Measurements from ENCODE around the gene BTBD16. TPM values are rescaled to one million over a fixed set of nuclear protein-coding genes. Genes with fewer than 3 reads are reported as not detected.

The BTBD16 gene
- total and polyA plus RNA-seq, 8 donors: 0.40 TPM; not detected in 7

DNA sequence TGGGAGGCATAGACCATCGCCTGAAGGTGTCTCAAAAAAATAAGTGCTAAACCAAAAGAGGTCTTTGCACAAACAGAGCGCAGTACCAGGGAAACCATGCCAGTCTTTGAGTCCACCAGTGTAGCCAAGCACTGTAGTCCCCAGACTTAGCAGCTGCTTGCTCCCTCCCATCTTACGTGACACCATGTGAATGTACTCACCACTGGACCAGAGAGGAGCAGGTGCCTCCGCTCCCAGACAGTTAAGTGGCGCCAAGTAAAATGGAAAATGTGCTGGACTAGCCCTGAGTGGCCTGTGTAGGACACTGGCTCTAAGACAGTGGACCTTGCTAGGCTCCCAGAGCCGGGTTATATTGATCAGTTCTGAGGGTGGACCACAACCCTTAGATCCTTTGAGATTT, 55.7 kb downstream of the BTBD16 start:
- DNase-seq: no peak
- 68 to 86% (median 84%) methylated on average over 6 of the region's 6 CpGs for WGBS, 5 donors
- intact Hi-C loops (cut with DNase I; ENCODE audit: low total_unique reads): no loop called here
- no peaks in the 10 kb centered on the region for H3K9me3 ChIP-seq
- H3K27ac ChIP-seq: no peak overlapping the region
- H3K36me3 ChIP-seq: no peaks in the 10 kb centered on the region
- TF ChIP-seq, protein P1, sequence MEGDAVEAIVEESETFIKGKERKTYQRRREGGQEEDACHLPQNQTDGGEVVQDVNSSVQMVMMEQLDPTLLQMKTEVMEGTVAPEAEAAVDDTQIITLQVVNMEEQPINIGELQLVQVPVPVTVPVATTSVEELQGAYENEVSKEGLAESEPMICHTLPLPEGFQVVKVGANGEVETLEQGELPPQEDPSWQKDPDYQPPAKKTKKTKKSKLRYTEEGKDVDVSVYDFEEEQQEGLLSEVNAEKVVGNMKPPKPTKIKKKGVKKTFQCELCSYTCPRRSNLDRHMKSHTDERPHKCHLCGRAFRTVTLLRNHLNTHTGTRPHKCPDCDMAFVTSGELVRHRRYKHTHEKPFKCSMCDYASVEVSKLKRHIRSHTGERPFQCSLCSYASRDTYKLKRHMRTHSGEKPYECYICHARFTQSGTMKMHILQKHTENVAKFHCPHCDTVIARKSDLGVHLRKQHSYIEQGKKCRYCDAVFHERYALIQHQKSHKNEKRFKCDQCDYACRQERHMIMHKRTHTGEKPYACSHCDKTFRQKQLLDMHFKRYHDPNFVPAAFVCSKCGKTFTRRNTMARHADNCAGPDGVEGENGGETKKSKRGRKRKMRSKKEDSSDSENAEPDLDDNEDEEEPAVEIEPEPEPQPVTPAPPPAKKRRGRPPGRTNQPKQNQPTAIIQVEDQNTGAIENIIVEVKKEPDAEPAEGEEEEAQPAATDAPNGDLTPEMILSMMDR (IDR thresholded peaks at IDR 0.05): no peak
- TF ChIP-seq EP300 (IDR thresholded peaks at IDR 0.05) (no peak), POLR2AphosphoS5 (IDR thresholded peaks at IDR 0.05) (no peak), POLR2A (IDR thresholded peaks at IDR 0.05) (no peak)
- H3K4me1 ChIP-seq: no peaks in the 10 kb centered on the region
- no peak overlapping the region for H3K4me3 ChIP-seq
- peaks cover 0 to 15% (median 0%) of the 10 kb centered on the region in 3 donors for H3K27me3 ChIP-seq

DNA sequence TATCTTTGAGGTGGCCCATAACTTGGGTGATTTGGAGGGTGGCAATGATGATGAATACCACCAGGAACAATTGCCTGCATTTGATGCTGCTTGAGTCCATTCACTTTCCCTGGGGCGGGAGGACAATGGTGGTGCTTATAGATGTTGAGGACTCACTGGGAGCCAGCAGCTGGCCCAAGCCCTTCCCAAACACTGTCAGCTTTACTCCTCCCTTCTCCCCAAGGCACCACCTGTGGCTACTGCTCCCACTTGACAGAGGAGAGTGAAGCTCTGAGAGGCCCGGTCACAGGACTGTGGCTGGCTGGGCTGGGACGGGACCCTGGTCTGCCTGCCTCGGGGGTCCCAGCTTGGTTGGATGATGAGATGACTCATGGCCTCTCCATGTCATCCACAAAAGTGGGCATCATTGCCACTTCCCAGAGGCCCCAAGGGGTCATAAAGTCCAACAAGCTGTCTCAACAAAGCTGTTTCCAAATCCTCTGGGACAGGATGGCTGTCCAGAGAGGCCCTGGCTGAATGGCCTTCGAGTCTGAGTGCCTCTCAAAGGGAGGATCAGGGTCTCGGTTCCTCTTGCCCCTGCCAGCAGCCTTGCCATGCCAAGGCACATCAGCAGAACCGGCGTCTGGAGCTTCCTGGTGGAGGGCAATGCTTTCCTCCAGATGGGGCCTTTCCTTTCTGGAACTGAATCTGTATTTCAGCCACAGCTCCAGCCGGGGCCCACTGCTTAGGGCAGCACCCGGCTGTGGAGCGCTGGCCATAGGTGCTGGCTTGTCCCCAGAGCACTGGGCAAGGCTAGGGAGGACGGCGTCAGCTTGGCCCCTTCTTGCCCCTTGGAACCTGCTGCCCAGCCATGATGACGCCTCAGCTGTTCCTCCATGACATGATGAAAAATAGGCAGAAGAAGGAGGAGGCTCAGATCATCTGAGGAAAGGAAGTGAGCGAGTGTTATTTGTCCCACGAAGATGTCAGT, 56.4 kb downstream of the BTBD16 start:
- WGBS, 5 donors: 79 to 91% (median 89%) methylated on average over 13 to 16 of the region's 16 CpGs
- Histone ChIP-seq H3K4me3 (no peak overlapping the region), H3K27me3 (peaks cover 0 to 15% (median 0%) of the 10 kb centered on the region in 3 donors), H3K36me3 (no peaks in the 10 kb centered on the region), H3K9me3 (no peaks in the 10 kb centered on the region), H3K4me1 (no peaks in the 10 kb centered on the region), H3K27ac (no peak overlapping the region)
- TF ChIP-seq POLR2A (IDR thresholded peaks at IDR 0.05) (no peak), POLR2AphosphoS5 (IDR thresholded peaks at IDR 0.05) (no peak), EP300 (IDR thresholded peaks at IDR 0.05) (no peak)
- TF ChIP-seq, protein P1 (IDR thresholded peaks at IDR 0.05): no peak
- intact Hi-C loops (cut with DNase I; ENCODE audit: low total_unique reads): no loop called here
- DNase-seq: no peak

DNA sequence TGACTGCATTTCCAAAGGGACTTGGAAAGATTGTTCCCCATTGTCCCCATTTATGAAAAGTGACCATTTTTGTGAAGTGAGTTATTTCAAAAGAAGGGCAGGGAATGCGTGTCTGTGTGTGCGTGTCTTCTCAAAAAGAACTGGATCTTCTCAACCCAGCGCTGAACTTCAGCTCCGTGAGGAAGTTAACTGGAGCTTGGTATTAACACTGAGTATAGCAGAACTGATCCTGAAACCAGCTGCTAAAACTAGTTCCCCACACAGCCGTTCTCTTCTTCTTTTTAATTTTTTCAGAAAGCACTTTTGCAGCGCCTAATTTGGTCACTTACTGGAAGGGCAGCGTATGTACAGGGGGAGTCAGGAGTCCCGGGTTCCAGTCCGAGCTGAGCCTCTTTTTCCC, 57.6 kb downstream of the BTBD16 start:
- 69 to 82% (median 74%) methylated on average over 9 of the region's 9 CpGs for WGBS, 5 donors
- Histone ChIP-seq H3K4me1 (no peaks in the 10 kb centered on the region), H3K4me3 (no peak overlapping the region), H3K27ac (no peak overlapping the region), H3K27me3 (peaks cover 0 to 21% (median 0%) of the 10 kb centered on the region in 3 donors), H3K9me3 (no peaks in the 10 kb centered on the region), H3K36me3 (no peaks in the 10 kb centered on the region)
- DNase-seq: no peak
- no peak for TF ChIP-seq POLR2AphosphoS5 (IDR thresholded peaks at IDR 0.05)
- TF ChIP-seq POLR2A (IDR thresholded peaks at IDR 0.05): no peak
- TF ChIP-seq, protein P1 (IDR thresholded peaks at IDR 0.05): no peak
- TF ChIP-seq EP300 (IDR thresholded peaks at IDR 0.05): no peak
- intact Hi-C loops (cut with DNase I; ENCODE audit: low total_unique reads): no loop called here

DNA sequence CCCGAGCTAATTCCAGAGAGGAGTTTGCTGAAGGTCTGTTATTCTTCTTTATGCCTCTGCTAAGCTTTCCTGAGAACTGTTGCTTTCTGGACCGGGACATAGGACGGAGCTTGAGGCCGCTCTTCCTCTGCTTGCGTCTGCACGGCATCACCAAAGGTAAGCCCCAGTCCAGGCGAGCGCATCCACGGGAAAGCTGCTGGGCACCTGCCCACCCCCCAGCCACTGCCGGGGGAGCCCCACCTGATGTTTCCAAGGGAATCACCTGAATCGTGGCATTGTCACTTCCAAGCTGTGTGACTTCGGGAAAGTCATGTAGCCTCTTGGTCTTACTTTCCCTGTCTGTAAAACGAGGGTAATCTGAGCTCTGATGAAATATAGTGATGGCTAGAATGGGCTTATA, 58.3 kb downstream of the BTBD16 start:
- Histone ChIP-seq H3K36me3 (no peaks in the 10 kb centered on the region), H3K27me3 (peaks cover 0 to 21% (median 0%) of the 10 kb centered on the region in 3 donors), H3K4me1 (no peaks in the 10 kb centered on the region), H3K9me3 (no peaks in the 10 kb centered on the region), H3K27ac (no peak overlapping the region), H3K4me3 (no peak overlapping the region)
- TF ChIP-seq, protein P1 (IDR thresholded peaks at IDR 0.05): no peak
- TF ChIP-seq POLR2A (IDR thresholded peaks at IDR 0.05): no peak
- TF ChIP-seq POLR2AphosphoS5 (IDR thresholded peaks at IDR 0.05): no peak
- TF ChIP-seq EP300 (IDR thresholded peaks at IDR 0.05): no peak
- WGBS, 5 donors: 81 to 87% (median 85%) methylated on average over 13 of the region's 13 CpGs
- no peak for DNase-seq
- intact Hi-C loops (cut with DNase I; ENCODE audit: low total_unique reads): no loop called here

Data from stomach (tissue), 9 donors.